ENCODE results near the gene MAPK11. TPM values are rescaled to one million over a fixed set of nuclear protein-coding genes. Genes with fewer than 3 reads are reported as not detected.

The MAPK11 gene
- total RNA-seq, 1 experiment from 2014 or later: 7.6 TPM

GRCh38 chr22:50255607-50256006 is 14.6 kb downstream of the MAPK11 start:
- POLR2A ChIA-PET (ENCODE audit: unreplicated experiment): no interaction called here
- ATAC-seq: no peak
- CTCF ChIA-PET: no interaction called here

GRCh38 chr22:50255099-50255498 is 15.1 kb downstream of the MAPK11 start:
- DNase-seq: no peak
- no peak for TF ChIP-seq EZH2phosphoT487 (IDR thresholded peaks at IDR 0.05; ENCODE audit: borderline replicate concordance, low read length)
- no peak for TF ChIP-seq CTCF (conservative IDR thresholded peaks at IDR 0.05; ENCODE audit: low read depth, low read length)
- no peak for TF ChIP-seq EZH2 (IDR thresholded peaks at IDR 0.05; ENCODE audit: low read length, unreplicated experiment)
- ChIA-PET POLR2A (ENCODE audit: unreplicated experiment) (no interaction called here), CTCF (no interaction called here)
- no peaks in the 10 kb centered on the region for H3K36me3 ChIP-seq (ENCODE audit: low read depth, low read length)
- H3K9ac ChIP-seq (ENCODE audit: low read length): no peak overlapping the region
- no peak overlapping the region for H3K4me3 ChIP-seq (ENCODE audit: low read length)
- H3K79me2 ChIP-seq (ENCODE audit: low read length): peaks cover 6% of the 10 kb centered on the region
- no TSS peak for BruUV-seq (replicated peaks)
- ATAC-seq: no peak
- H2AFZ ChIP-seq (ENCODE audit: low read length): no peak overlapping the region
- intact Hi-C loops (cut with micrococcal nuclease): no loop called here
- H4K20me1 ChIP-seq (ENCODE audit: low read length): no peaks in the 10 kb centered on the region
- H3K27ac ChIP-seq (ENCODE audit: low read length): no peak overlapping the region
- H3K9me3 ChIP-seq (ENCODE audit: low read length): no peaks in the 10 kb centered on the region
- H3F3A ChIP-seq (ENCODE audit: low read length, unreplicated experiment): no peaks in the 10 kb centered on the region
- no peak overlapping the region for H3K4me2 ChIP-seq (ENCODE audit: low read length)
- H3K9me2 ChIP-seq (replicated peaks; ENCODE audit: low read length): no peaks in the 10 kb centered on the region
- H3K27me3 ChIP-seq (ENCODE audit: low read length): no peaks in the 10 kb centered on the region
- H3K4me1 ChIP-seq (ENCODE audit: insufficient read depth, low read length): peaks cover 4% of the 10 kb centered on the region; the same call in 1 of the 2 replicates

More at GRCh38 chr22:50255607-50256006, 14.6 kb downstream of the MAPK11 start:
- H4K20me1 ChIP-seq (ENCODE audit: low read length): no peaks in the 10 kb centered on the region
- no peaks in the 10 kb centered on the region for H3K27me3 ChIP-seq (ENCODE audit: low read length)
- no peaks in the 10 kb centered on the region for H3K9me2 ChIP-seq (replicated peaks; ENCODE audit: low read length)
- DNase-seq: no peak
- H3K79me2 ChIP-seq (ENCODE audit: low read length): peaks cover 7% of the 10 kb centered on the region
- H3K4me3 ChIP-seq (ENCODE audit: low read length): no peak overlapping the region
- no peak overlapping the region for H2AFZ ChIP-seq (ENCODE audit: low read length)
- H3F3A ChIP-seq (ENCODE audit: low read length, unreplicated experiment): no peaks in the 10 kb centered on the region
- H3K36me3 ChIP-seq (ENCODE audit: low read depth, low read length): no peaks in the 10 kb centered on the region
- H3K4me1 ChIP-seq (ENCODE audit: insufficient read depth, low read length): no peaks in the 10 kb centered on the region
- intact Hi-C loops (cut with micrococcal nuclease): no loop called here
- TF ChIP-seq EZH2phosphoT487 (IDR thresholded peaks at IDR 0.05; ENCODE audit: borderline replicate concordance, low read length) (no peak), CTCF (conservative IDR thresholded peaks at IDR 0.05; ENCODE audit: low read depth, low read length) (no peak), EZH2 (IDR thresholded peaks at IDR 0.05; ENCODE audit: low read length, unreplicated experiment) (no peak)
- H3K9ac ChIP-seq (ENCODE audit: low read length): no peak overlapping the region
- BruUV-seq (replicated peaks): no TSS peak
- H3K4me2 ChIP-seq (ENCODE audit: low read length): no peak overlapping the region
- H3K9me3 ChIP-seq (ENCODE audit: low read length): no peaks in the 10 kb centered on the region
- H3K27ac ChIP-seq (ENCODE audit: low read length): no peak overlapping the region

- ChIA-PET POLR2A (ENCODE audit: unreplicated experiment) (no interaction called here), CTCF (no interaction called here)
These were observed 16.2 kb downstream of the MAPK11 start for GRCh38 chr22:50253941-50254340.

More at GRCh38 chr22:50253941-50254340, 16.2 kb downstream of the MAPK11 start:
- no peak overlapping the region for H2AFZ ChIP-seq (ENCODE audit: low read length)
- H4K20me1 ChIP-seq (ENCODE audit: low read length): no peaks in the 10 kb centered on the region
- no peaks in the 10 kb centered on the region for H3F3A ChIP-seq (ENCODE audit: low read length, unreplicated experiment)
- H3K4me2 ChIP-seq (ENCODE audit: low read length): no peak overlapping the region
- intact Hi-C loops (cut with micrococcal nuclease): loop anchor here (5.0 kb wide), 1 partner anchor 88 kb away; the partner anchor contains the start of gene PPP6R2
- H3K79me2 ChIP-seq (ENCODE audit: low read length): peaks cover 5% of the 10 kb centered on the region; the same call in 1 of the 2 replicates
- DNase-seq: no peak
- no peak for TF ChIP-seq EZH2phosphoT487 (IDR thresholded peaks at IDR 0.05; ENCODE audit: borderline replicate concordance, low read length)
- TF ChIP-seq CTCF (conservative IDR thresholded peaks at IDR 0.05; ENCODE audit: low read depth, low read length): no peak
- TF ChIP-seq EZH2 (IDR thresholded peaks at IDR 0.05; ENCODE audit: low read length, unreplicated experiment): no peak
- no peak overlapping the region for H3K4me3 ChIP-seq (ENCODE audit: low read length)
- H3K9ac ChIP-seq (ENCODE audit: low read length): no peak overlapping the region
- no peaks in the 10 kb centered on the region for H3K9me2 ChIP-seq (replicated peaks; ENCODE audit: low read length)
- no peak for ATAC-seq
- H3K9me3 ChIP-seq (ENCODE audit: low read length): no peaks in the 10 kb centered on the region
- no peaks in the 10 kb centered on the region for H3K36me3 ChIP-seq (ENCODE audit: low read depth, low read length)
- no TSS peak for BruUV-seq (replicated peaks)
- H3K27ac ChIP-seq (ENCODE audit: low read length): no peak overlapping the region
- no peaks in the 10 kb centered on the region for H3K27me3 ChIP-seq (ENCODE audit: low read length)
- H3K4me1 ChIP-seq (ENCODE audit: insufficient read depth, low read length): peaks cover 7% of the 10 kb centered on the region; the same call in 1 of the 2 replicates
